Medulla oblongata (tissue), 1 donor: ENCODE data around the gene PLPP6.
A peak's percentile ranks its signal among the peaks of the same experiment; 100 is the strongest.
"Not testable (repeated sequence)": the region's sequence is repeated elsewhere in the genome, so short reads cannot be mapped to it uniquely, and the experiment has no call there.

ENCODE experiments used
- DNase-seq: peaks from one replicate; pipeline ENCODE4 v3.0.0-alpha.2; 2015; ENCODE audit errors: extremely low spot score

The PLPP6 gene

DNA sequence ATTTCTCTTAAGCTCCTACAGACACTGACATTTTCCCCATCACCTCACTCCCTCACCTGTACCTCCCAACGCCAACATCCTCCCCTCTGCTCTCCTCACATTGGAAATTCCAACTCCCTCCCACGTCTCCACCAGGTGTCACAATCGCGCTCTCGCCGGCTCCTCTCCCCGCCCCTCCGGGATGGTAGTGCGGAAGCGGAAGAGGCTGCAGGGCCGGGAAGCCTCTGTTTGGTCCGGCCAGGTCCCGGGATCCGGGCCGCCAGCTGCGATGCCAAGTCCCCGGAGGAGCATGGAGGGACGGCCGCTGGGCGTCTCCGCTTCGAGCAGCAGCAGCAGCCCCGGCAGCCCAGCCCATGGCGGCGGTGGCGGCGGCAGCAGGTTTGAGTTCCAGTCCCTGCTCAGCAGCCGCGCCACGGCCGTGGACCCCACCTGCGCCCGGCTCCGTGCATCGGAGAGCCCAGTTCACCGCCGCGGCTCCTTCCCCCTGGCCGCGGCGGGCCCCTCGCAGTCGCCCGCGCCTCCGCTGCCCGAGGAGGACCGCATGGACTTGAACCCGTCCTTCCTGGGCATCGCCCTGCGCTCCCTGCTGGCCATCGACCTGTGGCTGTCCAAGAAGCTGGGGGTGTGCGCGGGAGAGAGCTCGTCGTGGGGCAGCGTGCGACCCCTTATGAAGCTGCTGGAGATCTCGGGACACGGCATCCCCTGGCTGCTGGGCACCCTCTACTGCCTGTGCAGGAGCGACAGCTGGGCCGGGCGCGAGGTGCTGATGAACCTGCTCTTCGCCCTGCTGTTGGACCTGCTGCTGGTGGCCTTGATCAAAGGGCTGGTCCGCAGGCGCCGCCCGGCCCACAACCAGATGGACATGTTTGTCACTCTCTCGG is at the start of gene PLPP6:
Gene PLPP6 (plus strand): TSS at position 187 of the 881 bp plus-strand sequence. CDS start 82 bp downstream, at position 269.
- peak; percentile 91 for DNase-seq

DNA sequence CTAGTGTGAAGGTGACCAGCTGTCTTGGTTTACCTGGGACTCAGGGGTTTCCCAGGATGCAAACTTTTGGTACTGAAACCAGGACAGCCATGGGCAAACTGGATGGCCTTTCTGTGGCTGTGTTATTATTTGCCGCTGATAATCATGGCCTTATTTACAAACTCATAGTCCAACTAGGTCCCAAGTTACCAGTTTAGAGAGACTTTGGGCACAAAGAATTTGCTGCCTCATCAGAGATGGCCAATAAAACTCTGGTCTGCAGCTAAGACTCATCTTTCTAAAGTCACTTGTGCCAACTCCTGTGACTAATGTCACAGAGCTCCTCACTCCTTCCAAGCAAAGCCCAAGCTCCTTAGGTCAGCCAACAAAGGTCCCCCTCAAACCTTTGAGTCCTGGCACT is 47.5 kb upstream of the PLPP6 start:
- DNase-seq: no peak

DNA sequence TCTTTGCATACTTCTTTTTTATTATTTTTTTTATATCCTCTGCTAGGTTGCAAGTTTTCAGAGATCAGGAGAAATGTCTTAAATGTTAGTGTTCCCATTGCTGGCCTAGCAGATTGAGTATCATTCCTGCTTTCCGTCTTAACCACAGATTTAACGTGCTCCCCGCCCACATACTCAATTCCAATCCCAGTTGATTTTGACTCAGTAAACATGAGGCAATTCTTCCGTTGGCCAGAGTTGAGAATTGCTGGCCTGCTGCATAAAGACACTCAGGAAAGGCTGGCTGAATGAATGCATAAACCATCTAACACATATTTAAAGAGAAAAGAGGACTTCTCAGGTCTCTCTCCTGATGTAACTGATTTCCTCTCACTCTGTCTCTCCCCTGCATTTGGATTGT is 46.8 kb upstream of the PLPP6 start:
- no peak for DNase-seq

DNA sequence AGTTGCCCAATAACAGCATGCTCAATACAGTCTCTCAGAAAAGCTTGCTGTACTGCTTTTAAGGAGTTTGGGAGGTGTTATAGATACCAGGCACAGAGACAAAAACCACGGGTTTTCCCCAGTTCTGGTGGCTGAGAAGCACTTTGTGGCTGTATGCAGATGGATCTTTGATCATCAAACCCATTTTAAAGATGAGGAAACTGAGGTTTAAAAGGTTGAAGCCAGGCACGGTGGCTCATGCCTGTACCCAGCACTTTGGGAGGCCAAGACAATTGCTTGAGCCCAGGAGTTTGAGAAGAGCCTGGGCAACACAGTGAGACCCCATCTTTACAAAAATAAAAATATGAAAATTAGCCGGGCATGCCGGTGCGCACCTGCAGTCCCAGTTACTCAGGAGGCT is 46.3 kb upstream of the PLPP6 start:
- no peak for DNase-seq

DNA sequence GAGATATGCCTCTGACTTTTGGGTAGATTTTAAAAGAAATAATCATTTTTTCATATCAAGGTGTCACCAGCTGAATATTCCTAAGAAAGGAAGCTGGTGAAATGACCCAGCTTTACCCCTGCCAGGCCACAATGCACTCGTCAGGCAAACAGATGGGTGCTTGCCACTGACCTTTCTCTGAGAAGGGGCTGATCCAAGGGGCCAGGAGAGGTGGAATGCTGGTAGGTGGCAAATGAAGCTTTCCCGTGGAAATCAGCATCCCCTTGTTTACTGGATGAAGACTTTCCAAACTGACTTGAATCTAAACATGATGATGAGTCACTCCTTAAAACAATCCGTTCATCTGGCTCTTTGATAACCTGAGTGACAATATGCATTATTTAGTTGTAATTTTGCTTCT is 44.3 kb upstream of the PLPP6 start:
- no peak for DNase-seq

DNA sequence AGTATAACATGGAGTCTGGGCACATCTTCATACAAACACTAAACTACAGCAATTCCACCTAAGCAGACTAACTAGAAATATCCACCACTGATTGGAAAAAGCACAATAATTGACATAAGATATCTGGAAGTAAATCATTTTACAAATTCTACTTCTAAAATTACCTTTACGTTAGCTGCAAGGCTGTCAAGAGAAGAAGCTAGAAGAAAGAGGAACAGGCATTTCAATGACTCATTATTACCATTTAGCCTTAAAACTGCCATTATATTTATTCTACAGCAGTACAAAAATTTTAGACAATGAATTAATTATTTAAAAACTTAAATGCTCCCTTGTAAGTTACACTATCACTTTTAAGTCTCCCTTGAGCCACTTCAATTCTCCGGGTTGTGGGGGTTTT is 43.4 kb upstream of the PLPP6 start:
- DNase-seq: no peak

DNA sequence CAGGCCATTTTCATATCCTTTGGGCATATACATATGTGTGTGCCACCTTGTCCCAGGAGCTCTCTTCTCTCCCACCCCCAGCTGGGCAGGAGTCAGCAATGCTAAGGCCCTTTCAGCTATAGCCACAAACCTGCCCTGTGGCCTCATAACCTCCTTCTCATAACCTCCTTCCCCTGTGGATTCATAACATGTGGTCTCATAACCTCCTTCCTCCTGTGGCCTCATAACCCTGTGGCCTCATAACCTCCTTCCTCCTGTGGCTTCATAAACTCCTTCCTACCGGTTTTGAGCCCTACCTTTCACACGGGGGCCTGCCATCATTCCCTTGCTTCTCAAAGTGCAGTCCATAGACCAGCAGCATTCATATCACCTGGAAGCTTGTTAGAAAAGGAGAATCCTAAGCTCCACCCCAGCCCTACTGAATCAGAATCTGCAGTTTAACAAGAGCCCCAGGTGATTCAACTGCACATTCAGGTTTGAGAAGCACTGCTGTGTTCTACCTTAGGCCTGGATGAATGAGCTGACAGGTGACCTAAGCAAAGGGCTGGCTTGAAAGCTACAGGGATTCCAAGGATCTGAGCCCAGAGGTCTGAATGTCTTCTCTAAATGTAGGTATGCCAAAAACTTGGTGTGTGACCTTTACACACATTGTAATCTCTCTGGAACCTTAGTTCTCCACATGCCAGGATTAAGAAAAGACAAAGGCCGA is 41.9 kb upstream of the PLPP6 start:
- no peak for DNase-seq

DNA sequence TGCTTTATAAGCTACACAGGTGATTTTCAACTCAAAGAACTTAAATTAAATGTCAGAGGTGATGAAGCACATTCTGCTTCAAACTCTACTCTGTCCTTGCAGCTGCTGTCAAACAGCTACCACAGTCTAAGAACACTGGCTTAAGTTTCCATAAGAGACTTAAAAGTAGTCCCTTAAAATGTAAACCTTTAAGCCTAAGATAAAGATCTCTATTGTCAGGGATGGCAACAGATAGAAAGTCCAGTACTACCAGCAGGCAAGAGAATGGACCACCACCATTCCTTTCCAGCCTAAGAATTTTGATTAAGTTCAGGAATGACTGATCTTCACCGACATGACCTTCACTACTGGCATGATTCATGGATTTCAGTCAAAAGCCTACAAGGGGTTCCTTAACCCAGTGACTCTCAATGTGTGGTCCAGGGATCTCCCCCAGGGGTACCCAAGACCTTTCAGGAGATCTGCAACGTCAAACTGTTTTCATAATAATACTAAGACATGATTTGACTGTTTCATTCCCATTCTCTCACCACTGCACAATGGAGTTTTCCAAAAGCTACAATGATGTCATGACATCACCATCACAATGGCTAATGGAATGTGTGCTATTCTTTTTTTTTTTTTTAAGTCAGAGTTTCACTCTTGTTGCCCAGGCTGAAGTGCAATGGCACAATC is 41.1 kb upstream of the PLPP6 start:
- DNase-seq: no peak

DNA sequence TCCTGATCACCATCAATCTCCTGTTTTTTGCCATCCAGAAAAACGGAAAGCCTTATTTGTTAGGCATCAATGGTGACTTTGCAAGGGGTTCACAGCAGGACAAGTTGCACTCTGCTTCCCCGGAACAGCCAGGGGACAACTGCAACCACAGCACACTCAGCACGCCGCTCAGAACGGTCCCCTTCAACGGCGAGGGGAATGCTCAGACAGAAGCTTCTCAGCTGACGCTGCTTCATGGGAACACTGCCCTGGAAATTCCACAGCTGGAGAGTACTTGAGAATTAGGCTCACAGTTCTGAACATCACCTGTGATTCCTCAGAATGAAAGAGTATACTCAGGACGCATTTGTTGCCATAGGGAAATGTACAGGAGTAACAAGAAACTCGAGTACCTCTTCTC is 40.1 kb upstream of the PLPP6 start:
- no peak for DNase-seq

DNA sequence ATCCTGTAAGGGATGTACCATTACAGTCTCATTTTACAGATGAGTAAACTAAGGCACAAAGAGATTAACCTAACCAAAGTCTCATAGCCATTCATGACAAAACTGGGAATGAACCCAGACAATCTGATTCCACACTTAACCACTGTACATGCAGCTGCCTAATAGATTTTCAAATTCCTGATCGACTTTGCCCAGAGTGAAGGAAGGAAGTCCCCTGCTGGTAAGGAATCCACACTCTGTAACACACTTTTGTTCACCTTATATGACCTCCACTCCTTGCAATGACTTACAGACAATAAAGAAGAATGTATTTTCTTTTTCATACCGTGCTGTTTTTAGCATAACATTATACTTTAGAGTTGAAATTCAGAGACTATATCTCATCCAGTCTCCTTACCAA is 31.3 kb upstream of the PLPP6 start:
- no peak for DNase-seq

DNA sequence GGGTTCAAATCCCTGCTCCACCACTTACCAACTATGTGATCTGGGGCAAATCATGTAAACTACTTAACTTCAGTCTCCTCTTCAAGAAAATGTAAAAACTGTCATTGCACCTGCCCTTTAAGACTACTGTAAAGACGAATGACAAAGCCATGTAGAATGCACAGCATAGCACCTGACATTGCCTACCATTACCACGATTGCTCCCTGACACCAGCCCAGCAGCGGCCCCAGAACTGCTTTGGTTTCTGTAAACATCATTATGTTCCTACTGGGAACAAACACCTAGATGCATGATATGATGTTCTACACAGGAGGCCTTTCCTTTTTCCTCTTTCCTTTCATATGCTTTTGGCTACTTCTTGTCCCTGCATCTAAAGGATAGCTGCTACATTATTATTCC is 23.1 kb upstream of the PLPP6 start:
- no peak for DNase-seq

DNA sequence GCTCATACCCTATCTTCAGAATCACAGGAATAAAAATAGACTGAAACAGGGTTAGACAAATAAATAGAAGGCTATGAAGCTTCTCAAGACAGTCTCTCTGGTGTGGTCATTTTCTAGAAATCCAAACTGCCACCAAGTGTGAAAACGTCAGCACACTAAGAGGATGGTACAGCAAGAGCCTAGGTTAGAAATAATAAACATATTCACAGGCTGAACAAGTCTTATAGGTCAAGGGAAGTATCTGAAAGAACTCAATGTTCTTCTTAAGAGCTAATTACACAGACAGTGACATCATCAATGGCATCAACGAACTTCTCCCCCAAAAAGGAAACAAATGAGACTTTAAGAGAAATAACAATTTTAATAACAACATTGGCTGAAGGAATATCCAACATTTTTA is 22.7 kb upstream of the PLPP6 start:
- no peak for DNase-seq

DNA sequence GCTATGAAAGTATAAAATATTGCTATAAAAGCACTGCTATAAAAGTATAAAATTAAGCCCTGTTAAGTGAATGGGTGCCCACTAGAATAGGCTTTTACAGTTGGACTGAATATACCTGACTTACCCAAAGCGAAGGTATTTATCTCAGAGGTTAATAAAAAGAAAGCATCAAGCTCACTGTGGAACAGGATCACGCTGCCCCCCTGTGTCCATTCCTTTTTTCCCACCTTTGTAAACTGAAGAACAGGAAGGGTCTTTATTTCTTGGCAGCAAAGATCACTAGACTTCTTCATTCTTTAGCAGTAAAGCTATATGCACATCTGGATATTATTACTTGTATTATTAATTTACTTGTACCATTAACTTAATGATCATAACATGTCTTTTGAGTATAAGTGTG is 22.1 kb upstream of the PLPP6 start:
- peak; percentile 14 for DNase-seq

DNA sequence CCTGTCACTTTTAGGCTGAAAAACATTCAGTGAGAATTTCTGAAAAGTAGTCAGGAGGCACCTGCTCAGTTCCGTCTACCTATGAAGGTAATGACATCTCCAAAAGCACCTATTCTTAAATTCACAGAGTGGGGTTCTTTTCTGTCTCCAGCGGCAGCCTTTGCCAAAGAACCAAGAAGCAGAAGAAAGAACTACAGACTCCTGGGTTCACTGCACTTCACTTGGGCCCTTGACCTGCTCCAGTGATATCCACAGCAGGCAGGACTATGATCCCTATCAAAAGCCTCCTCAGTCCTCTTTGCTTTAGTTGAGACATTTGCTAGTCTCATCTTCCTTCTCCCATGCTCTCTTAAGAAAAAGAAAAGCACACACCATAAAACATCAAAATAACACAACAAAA is 19.7 kb upstream of the PLPP6 start:
- no peak for DNase-seq

DNA sequence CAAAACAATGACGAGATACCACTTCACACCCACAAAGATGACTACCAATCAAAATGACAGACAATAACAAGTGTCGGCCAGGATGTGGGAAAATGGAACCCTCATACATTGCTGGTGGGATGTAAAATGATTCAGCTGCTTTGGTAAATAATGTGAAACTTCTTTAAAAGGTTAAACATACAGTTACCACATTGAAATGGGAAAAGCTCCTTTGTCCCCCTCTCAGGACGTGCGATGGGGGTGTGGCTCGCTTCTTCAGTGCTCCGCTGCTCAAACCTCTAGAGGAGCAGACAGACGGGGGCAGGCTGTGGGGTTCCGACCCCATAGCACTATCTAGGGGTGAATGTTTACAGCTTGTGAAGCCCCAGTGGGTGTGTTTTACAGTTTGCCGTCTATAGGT is 8.0 kb upstream of the PLPP6 start:
- no peak for DNase-seq

DNA sequence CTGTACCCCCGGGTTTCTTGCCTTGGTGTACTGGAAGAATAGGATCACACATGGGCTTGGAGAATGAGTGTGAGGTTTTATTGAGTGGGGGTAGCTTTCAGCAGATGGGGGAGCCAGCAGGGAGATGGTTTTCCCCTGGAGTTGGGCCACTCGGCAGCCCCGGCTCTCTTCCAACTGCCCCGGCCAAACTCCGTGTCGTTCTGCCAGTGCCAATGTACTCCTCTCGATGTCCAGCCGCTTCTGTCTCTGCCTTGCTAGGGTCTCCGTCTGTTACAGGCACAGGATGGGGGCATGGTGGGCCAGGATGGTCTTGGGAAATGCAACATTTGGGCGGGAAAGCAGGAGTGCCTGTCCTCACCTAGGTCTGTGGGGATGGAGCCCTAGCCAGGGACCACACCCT is 7.6 kb upstream of the PLPP6 start:
- DNase-seq: no peak

DNA sequence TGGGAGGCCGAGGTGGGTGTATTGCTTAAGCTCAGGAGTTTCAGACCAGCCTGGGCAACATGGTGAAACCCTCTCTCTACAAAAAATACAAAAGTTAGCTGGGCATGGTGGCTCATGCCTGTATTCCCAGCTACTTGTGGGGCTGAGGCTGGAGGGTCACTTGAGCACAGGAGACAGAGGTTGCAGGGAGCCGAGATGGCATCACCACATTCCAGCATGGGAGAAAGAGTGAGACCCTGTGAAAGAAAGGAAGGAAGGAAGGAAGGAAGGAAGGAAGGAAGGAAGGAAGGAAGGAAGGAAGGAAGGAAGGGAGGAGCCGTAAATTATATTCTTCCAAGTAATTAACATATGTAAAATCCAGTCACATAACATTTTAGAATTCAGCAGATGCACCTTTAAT is 5.9 kb upstream of the PLPP6 start:
- not testable (repeated sequence) for DNase-seq

DNA sequence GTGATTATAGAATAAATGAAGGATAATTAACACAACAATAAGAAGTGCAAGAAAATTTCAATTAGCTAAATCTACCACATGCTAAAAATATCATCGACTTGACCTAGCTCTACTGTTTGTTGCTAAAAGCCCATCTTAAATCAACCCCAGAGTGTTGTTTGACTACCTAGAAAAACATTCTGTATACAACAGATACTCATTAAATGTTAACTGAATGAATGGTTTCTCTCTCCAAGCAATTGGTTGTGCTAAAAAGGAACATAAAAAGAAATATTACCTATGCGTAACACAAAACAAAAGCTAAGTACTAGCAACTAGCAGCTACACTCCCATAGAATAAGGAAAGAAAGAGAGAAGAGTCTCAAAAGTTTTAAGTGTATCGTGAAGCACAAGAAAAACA is 5.5 kb upstream of the PLPP6 start:
- DNase-seq: no peak

DNA sequence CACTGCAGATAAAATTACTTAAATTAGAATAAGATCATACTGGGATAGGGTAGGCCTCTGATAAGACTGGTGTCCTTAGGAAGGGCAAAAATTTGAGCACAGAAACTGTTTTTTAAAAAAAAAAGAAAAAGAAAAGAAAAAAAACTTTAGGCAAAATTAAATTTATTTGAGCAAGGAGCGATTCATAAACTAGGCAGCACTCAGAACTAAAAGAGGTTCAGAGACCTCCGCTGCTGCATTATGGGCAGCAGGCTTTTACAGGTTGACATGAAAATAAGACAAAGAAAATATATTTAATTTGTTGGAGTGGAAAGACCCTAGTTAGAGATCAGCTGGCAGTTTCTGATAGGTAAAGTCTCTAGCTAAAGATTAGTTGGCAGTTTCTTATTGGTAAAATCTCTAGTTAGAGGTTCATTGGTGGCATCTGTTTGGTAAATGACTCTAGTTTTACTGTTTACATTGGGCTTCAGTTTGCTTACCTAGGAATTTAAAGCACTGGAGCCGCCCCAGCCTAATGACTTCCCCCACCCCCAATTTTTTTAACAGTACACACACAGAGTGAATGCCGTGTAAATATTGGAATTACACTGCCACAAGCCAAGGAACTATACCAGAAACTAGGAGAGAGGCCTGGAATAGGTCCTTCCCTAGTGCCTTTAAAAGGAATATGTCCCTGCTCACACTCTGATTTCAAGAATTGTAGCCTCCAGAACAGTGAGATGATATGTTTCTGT is 4.5 kb upstream of the PLPP6 start:
- no peak for DNase-seq

DNA sequence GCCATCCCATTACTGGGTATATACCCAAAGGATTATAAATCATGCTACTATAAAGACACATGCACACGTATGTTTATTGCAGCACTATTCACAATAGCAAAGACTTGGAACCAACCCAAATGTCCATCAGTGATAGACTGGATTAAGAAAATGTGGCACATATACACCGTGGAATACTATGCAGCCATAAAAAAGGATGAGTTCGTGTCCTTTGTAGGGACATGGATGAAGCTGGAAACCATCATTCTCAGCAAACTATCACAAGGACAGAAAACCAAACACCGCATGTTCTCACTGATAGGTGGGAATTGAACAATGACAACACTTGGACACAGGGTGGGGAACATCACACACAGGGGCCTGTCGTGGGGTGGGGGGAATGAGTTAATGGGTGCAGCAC is 1.4 kb upstream of the PLPP6 start:
- not testable (repeated sequence) for DNase-seq

DNA sequence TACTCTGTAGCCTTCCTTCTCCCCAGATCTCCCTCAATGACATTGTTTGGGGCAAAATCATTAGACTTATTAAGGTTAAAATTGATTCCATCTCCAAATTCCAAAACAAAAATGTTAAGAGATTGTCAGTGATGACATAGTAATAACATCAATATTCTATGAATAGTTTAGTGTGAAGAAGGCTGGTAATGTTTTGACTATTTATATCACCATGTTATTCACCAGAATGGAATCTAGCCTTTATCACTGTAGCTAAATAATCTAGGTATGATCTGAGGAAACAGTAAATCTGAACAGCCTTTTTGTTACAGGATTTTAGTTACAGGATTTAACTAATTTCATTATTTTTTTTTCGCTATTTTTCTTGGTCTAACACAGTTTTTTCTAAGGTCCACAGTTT is 929 bp upstream of the PLPP6 start:
- no peak for DNase-seq

DNA sequence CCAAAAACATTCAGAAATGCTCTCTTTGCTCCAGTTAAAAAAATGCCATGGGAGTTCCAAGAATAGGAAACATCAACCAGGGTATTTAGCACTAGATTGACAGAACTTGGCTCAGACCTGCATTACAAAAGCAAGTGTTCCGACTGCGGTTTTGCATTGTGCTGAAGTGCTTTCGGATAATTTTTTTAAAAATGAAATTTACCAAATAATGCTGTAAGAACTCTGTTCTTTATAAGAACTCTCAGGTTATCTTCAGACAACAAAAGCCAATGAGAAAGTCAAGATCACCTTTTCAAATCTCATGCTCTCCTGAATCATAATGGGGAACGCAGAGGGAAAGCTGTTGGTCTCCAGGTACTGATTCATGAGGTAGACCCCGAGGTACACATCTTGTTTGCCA is 483 bp upstream of the PLPP6 start:
- no peak for DNase-seq
